Liver (tissue), 9 donors: Measurements from ENCODE around the gene NACAD. TPM values are rescaled to one million over a fixed set of nuclear protein-coding genes. Genes with fewer than 3 reads are reported as not detected.

Experiments used
- DNase-seq: peaks from one replicate; pipeline ENCODE4 v3.0.0-alpha.2; 2017; ENCODE audit warnings: low spot score
- H3K27ac ChIP-seq, 2 donors: one replicate each; pipeline ENCODE4 v1.7.0; 2013; ENCODE audit warnings: inconsistent platforms in 2 of 2, low read length in 2 of 2, control low read depth in 1 of 2, low read depth in 1 of 2, mild to moderate bottlenecking in 1 of 2
- H3K27me3 ChIP-seq, 4 donors: one replicate each; pipeline versions ENCODE4 v1.6.1 to v1.7.0; 2013; ENCODE audit warnings: low read length in 3 of 4, inconsistent platforms in 1 of 4, mild to moderate bottlenecking in 1 of 4, moderate library complexity in 1 of 4; ENCODE audit not compliant: control insufficient read depth in 4 of 4, insufficient read depth in 4 of 4
- H3K36me3 ChIP-seq, 4 donors: one replicate each; pipeline versions ENCODE4 v1.6.1 to v1.7.0; 2013; ENCODE audit warnings: low read length in 3 of 4, mild to moderate bottlenecking in 3 of 4, low read depth in 1 of 4, moderate library complexity in 1 of 4; ENCODE audit not compliant: control insufficient read depth in 4 of 4, insufficient read depth in 3 of 4
- H3K4me1 ChIP-seq, 4 donors: one replicate each; pipeline versions ENCODE4 v1.6.1 to v1.7.0; 2013; ENCODE audit warnings: low read length in 3 of 4, mild to moderate bottlenecking in 3 of 4, moderate library complexity in 1 of 4; ENCODE audit not compliant: control insufficient read depth in 4 of 4, insufficient read depth in 4 of 4
- H3K4me3 ChIP-seq, 3 donors: one replicate each; pipeline versions ENCODE4 v1.6.1 to v1.7.0; 2013; ENCODE audit warnings: low read length in 3 of 3, control low read depth in 1 of 3, low read depth in 1 of 3, mild to moderate bottlenecking in 1 of 3
- H3K9ac ChIP-seq, 2 donors: one replicate each; pipeline ENCODE4 v1.7.0; 2013; ENCODE audit warnings: low read length in 2 of 2, mild to moderate bottlenecking in 2 of 2, moderate library complexity in 2 of 2, control low read depth in 1 of 2, low read depth in 1 of 2
- H3K9me3 ChIP-seq, 4 donors: one replicate each; pipeline versions ENCODE4 v1.6.1 to v1.7.0; 2013; ENCODE audit warnings: low read length in 3 of 4; ENCODE audit not compliant: control insufficient read depth in 4 of 4
- EGR1 ChIP-seq, 2 donors: IDR thresholded peaks; 2 replicates each; pipeline ENCODE4 v1.6.1; 2016 to 2018; ENCODE audit warnings: antibody characterized with exemption in 2 of 2, low read depth in 2 of 2
- FOXA1 ChIP-seq: IDR thresholded peaks from 2 replicates; pipeline ENCODE4 v1.6.1; 2016; ENCODE audit warnings: antibody characterized with exemption
- NR2F2 ChIP-seq: IDR thresholded peaks from 2 replicates; pipeline ENCODE4 v1.6.1; 2016; ENCODE audit warnings: antibody characterized with exemption
- RAD21 ChIP-seq, 2 donors: IDR thresholded peaks; 2 replicates each; pipeline ENCODE4 v1.6.1; 2016; ENCODE audit warnings: antibody characterized with exemption in 2 of 2, mild to moderate bottlenecking in 2 of 2
- RXRA ChIP-seq, 2 donors: IDR thresholded peaks; 2 replicates each; pipeline ENCODE4 v1.6.1; 2017 to 2018; ENCODE audit warnings: antibody characterized with exemption in 2 of 2, mild to moderate bottlenecking in 1 of 2
- SP1 ChIP-seq: IDR thresholded peaks from 2 replicates; pipeline ENCODE4 v1.6.1; 2018; ENCODE audit warnings: antibody characterized with exemption, mild to moderate bottlenecking
- YY1 ChIP-seq: IDR thresholded peaks from 2 replicates; pipeline ENCODE4 v1.6.1; 2016; ENCODE audit warnings: antibody characterized with exemption, mild to moderate bottlenecking
- WGBS: extraction: QIAGEN DNeasy Blood & Tissue Kit; methylation state at CpG from one replicate; pipeline ENCODE4 v1.1.7; 2013; 5-methylcytosine and 5-hydroxymethylcytosine counted together
- polyA plus RNA-seq, 2 donors: library from polyadenylated mRNA; stranded (reverse) in 1 of 2; unstranded in 1 of 2; fragments of 200-250 nt in 1 of 2; fragments of >200 nt in 1 of 2; fragmentation: Nextera tagmentation in 1 of 2; extraction: Ambion mirVana in 1 of 2; gene quantifications; one replicate each; pipeline versions ENCODE4 v1.2.1 to v1.2.3, GENCODE V29; 2013 to 2015
- total RNA-seq, 2 donors: library from RNA; depleted of rRNA; stranded (reverse); fragments of >200 nt; gene quantifications; one replicate each; pipeline ENCODE4 v1.2.3, GENCODE V29; 2014
- TF ChIP-seq, protein P1 (sequence below): IDR thresholded peaks from 2 replicates; pipeline ENCODE4 v1.6.1; 2016; ENCODE audit warnings: antibody characterized with exemption
- TF ChIP-seq, protein P2 (sequence below): IDR thresholded peaks from 2 replicates; pipeline ENCODE4 v1.6.1; 2016; ENCODE audit warnings: antibody characterized with exemption
- donor health status: healthy.
- donor health status: healthy.
- donor health status: healthy.
- donor health status: healthy.
- donor health status: healthy.

The NACAD gene
- total and polyA plus RNA-seq, 4 donors: 0.03 to 0.14 (median 0.09) TPM

DNA sequence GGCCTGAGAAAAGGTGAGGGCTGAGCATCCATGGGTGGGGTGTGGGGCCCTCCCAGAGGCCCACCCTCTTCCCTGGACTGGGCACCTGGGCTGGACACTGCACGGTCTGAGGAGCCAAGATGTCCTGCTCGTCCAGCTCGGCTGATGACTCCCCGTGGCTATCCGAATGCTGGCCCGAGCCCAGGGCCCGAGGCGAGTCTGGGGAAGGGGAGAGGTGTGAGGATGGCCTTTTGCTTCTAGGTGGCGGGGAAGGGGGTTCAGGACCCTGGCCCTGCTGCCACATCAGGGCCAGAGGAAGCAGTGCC lies 7.1 kb downstream of the NACAD start:
- Histone ChIP-seq H3K27ac (no peak overlapping the region), H3K36me3 (peaks cover 0 to 5% (median 1%) of the 10 kb centered on the region in 4 donors), H3K9me3 (no peaks in the 10 kb centered on the region), H3K27me3 (no peaks in the 10 kb centered on the region), H3K4me3 (no peak overlapping the region), H3K9ac (no peak overlapping the region), H3K4me1 (no peaks in the 10 kb centered on the region)
- whole genome bisulfite sequencing: 94% methylated on average over 9 of the region's 9 CpGs
- DNase-seq: no peak
- TF ChIP-seq EGR1 (IDR thresholded peaks at IDR 0.05; ENCODE audit: low read depth in 2 of 2) (no peak), RAD21 (IDR thresholded peaks at IDR 0.05) (no peak), NR2F2 (no peak), SP1 (no peak)
- TF ChIP-seq, protein P1, sequence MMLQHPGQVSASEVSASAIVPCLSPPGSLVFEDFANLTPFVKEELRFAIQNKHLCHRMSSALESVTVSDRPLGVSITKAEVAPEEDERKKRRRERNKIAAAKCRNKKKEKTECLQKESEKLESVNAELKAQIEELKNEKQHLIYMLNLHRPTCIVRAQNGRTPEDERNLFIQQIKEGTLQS: no peak

DNA sequence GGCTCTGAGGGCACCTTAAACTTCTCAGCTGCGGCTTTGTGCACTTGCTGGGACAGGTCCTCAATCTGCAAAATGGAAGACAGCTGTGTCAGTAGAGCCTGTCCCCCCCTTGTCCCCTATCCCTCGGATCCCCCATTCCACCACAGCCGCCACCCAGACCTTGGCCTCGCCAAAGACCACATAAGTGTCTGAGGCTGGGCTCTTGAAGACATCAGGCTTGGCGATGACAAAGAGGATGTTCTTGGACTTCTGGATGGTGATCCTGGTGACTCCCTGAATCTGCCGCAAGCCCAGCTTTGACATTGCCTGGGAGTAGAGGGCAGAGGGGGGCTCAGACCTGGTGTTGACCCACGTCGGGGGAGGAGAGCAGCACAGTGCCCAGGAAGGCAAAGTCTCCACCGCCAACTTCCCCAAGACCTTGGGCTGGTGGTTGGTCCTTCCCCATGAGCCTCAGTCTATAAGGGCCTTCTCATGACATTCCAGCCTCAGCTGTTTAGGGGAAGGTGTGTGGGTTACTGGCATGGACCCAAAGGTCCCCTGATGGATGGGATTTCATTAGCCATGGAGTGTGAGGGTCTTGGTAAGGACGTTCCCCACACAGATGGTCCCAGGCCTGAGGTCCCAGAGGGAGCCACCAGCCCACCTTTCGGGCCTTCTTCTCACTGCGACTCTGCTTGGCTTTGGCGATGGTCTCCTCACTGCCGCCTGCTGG lies 7.7 kb downstream of the NACAD start:
- H3K4me3 ChIP-seq: no peak overlapping the region
- WGBS: 89% methylated on average over 14 of the region's 14 CpGs
- no peak for TF ChIP-seq RXRA (IDR thresholded peaks at IDR 0.05)
- no peak for TF ChIP-seq FOXA1

DNA sequence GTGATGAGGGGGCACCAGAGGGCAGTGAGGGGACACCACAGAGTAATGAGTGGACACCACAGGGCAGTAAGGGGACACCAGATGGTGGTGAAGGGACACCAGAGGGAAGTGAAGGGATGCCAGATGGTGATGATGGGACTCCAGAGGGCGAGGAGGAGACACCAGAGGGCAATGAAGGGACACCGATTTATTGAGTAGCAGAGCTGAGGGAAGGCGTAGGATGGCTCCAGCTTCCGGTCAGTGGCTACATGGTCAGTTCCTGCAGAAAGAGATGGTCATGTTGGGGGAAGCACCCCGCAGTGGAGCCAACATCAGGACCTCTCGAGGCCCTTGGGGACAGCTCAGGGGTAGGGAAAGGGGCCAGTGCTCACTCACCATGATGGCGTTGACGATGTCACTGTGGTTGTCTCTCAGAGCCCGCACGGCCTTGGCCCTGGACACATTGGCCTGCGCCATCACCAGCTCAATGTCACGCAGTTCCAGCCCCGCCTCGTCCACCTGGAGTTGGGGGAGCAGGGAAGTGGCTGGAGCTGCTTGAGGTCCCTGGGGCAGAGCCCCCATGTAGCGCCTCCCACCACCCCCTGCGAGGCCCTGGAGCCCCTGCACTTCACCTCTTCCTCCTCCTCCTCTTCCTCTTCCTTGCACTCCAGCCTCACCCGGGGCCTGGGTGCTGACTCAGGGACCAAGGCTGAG lies 8.4 kb downstream of the NACAD start:
- Histone ChIP-seq H3K27me3 (no peaks in the 10 kb centered on the region), H3K27ac (no peak overlapping the region), H3K9ac (no peak overlapping the region), H3K4me3 (no peak overlapping the region), H3K9me3 (no peaks in the 10 kb centered on the region), H3K4me1 (no peaks in the 10 kb centered on the region), H3K36me3 (peaks cover 6 to 16% (median 10%) of the 10 kb centered on the region in 4 donors)
- peak in 1 of 2 donors; percentile 8 for TF ChIP-seq RAD21 (IDR thresholded peaks at IDR 0.05)
- TF ChIP-seq RXRA (IDR thresholded peaks at IDR 0.05): no peak
- 91% methylated on average over 17 of the region's 17 CpGs for WGBS
- no peak for DNase-seq

More for the DNA sequence above, 7.7 kb downstream of the NACAD start:
- no peak overlapping the region for H3K27ac ChIP-seq
- no peak for DNase-seq
- H3K9ac ChIP-seq: no peak overlapping the region
- H3K36me3 ChIP-seq: peaks cover 0 to 9% (median 5%) of the 10 kb centered on the region in 4 donors
- no peaks in the 10 kb centered on the region for H3K4me1 ChIP-seq
- no peaks in the 10 kb centered on the region for H3K27me3 ChIP-seq
- H3K9me3 ChIP-seq: no peaks in the 10 kb centered on the region

DNA sequence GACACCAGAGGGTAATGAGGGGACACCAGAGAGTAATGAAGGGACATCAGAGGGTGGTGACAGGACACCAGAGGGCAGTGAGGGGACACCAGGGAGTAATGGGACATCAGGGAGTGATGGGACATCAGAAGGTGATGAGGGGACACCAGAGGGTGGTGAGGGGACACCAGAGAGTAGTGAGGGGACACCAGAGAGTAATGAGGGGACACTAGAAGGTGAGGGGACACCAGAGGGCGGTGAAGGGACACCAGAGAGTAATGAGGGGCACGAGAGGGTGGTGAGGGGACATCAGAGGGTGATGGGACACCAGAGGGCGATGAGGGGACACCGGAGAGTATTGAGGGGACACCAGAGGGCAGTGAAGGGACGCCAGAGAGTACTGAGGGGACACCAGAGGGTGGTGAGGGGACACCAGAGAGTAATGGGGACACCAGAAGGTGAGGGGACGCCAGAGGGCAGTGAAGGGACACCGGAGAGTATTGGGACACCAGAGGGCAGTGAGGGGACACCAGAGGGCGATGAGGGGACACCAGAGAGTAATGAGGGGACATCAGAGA lies 10.6 kb downstream of the NACAD start:
- peaks cover 7 to 38% (median 25%) of the 10 kb centered on the region in 4 donors for H3K36me3 ChIP-seq
- H3K4me3 ChIP-seq: no peak overlapping the region
- H3K27ac ChIP-seq: no peak overlapping the region
- H3K4me1 ChIP-seq: no peaks in the 10 kb centered on the region
- no peak overlapping the region for H3K9ac ChIP-seq
- H3K9me3 ChIP-seq: no peaks in the 10 kb centered on the region
- WGBS: 75% methylated on average over 8 of the region's 8 CpGs
- no peak for TF ChIP-seq YY1
- TF ChIP-seq, protein P2, sequence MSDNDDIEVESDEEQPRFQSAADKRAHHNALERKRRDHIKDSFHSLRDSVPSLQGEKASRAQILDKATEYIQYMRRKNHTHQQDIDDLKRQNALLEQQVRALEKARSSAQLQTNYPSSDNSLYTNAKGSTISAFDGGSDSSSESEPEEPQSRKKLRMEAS: no peak
- peak in 1 of 2 donors; percentile 5 for TF ChIP-seq RAD21 (IDR thresholded peaks at IDR 0.05)
- no peak for DNase-seq
- H3K27me3 ChIP-seq: no peaks in the 10 kb centered on the region
